Stimulated activated CD4-positive, alpha-beta T cell treated with anti-CD3 and anti-CD28 coated beads, Interleukin-2, amount 100 ng/mL, for 4 hours (primary cell): ENCODE results near the gene SPEM2.
"Not testable (repeated sequence)": the region's sequence is repeated elsewhere in the genome, so short reads cannot be mapped to it uniquely, and the experiment has no call there.

ENCODE experiments used
- DNase-seq: peaks from one replicate; pipeline ENCODE4 v3.0.0-alpha.2; 2020; ENCODE audit warnings: low read depth

SPEM2 gene

DNA sequence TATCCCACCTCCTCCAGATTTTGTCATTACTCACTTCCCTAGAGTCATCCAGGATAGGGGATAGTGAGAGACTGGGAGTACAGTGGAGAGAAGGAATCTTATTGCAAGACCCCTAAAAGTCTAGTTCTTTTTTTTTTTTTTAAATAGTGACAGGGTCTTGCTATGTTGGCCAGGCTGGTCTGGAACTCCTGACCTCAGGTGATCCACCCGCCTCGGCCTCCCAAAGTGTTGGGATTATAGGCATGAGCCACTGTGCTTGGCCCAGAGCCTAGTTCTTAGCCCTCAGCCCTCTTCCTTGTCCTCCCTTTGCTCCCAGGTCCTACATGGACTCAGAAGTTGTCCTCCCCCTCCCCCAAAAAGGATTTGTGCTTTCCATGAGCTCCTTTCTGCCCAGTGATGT lies 16.7 kb downstream of the SPEM2 start:
- no peak for DNase-seq

DNA sequence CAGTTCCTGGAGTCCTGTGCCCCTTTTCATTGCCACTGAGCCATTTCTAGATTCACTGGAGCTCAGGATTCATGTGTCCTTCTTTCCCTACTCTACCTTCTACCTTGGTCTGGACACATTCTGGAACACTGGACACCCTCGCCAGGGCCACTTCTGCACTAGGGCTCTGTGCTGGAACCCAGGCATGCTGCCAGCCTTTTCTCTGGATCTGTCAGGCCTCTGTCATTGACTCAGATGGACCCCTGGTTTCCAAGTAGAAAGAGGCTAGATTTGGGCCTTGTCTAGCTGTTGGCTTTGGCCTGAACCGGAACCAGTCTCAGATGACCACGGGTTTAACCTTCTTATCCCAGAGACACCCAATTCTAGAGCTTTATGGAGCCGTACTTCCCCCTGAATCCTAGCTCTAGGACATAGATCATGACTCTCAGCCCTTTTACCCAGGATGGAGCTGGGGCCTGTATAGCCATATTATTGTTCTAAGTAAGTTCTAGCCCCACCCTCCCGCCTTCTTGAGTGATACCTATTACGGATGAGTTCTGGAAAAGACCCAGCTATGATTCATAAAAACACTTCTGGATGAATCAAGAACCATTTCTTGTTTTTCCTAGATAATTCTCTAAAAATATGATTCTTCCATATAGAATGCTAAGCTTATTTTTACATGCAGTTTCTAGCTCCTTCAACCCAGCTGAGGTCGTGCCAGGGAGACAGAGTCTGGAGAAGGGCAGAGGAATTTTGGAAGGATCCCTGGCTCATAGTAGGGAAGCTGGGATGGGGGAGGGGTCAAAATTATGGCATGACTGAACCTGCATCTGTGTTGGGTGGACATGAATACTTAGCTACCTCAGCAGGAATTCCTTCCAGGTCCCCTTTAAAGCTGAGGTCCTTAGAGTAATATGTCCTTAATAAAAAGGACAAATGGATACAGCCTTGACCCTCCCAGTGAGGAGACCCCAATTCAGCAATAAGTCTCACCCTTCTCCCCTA lies 18.4 kb downstream of the SPEM2 start:
- no peak for DNase-seq

DNA sequence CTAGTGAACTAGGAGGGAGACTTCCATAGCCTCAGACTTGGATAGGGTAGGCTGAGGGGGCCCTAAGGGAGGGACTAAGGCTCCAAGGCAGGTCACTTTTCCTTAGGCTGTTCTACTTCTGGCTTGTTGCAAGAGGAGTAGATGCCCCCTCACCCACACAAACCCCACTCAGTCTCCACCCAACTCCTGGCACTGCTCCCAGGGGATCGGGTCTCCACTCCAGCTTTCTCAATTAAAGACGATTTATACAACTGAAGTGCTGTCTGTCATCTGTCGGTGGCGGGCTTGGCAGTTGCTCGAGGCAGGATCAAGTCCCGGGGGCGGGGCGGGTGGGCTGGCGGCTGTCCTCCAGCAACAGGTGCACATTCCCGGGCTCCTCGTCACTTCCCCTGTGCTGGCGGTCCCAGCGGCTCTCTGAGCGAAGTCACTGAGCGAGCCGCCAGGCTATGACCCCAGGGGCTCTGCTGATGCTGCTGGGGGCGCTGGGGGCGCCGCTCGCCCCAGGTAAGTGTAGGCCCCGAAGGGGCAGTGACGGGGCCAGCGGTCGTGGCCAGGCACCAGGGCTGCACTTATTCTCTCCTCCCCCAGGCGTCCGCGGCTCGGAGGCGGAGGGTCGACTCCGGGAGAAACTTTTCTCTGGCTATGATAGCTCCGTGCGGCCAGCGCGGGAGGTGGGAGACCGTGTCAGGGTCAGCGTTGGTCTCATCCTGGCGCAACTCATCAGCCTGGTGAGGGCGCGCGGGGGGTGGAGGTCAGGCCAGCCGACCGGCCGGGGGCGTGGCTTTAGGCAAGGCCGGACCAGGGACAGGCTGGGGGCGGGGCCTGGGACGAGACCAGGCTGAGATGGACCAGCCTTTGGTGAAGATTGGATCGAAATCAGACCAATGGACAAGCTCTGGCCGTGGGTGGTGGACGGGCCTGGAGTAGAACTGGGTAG lies 19.5 kb downstream of the SPEM2 start, which contains the start of gene CHRNB1:
TSS of gene CHRNB1 (plus strand) at position 380 of the 937 bp plus-strand sequence. CDS start at position 447, 67 bp downstream.
- DNase-seq, result no peak

DNA sequence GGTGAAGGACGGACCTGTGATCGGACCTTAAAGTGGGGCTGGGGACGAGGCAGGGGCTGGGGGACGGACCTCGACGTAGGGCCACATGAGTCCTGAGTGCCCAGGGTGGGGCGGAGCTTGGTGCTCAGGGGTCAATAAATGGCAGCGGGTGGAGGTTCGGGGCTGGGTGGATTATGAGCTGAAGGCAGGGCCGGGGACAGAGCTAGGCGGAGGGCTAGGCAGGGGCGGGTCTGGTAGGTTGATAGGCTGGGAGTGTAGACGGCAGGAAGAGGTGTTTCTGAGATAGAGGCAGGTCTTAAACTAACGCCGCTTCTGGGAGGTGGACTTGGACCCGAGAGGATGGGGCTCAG lies 20.2 kb downstream of the SPEM2 start:
- DNase-seq, result no peak

DNA sequence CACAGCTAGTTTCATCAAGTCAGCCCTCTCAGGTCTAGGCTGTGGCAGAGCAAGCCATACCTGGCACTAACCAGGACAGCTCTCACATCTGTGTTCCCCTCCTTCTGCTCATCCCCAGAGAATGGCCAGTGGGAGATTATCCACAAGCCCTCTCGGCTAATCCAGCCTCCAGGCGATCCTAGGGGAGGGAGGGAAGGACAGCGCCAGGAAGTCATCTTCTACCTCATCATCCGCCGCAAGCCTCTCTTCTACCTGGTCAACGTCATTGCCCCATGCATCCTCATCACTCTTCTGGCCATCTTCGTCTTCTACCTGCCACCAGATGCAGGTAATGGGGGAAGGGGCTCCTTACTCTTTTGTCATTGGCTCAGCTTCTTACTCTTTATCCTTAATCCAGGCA lies 23.0 kb downstream of the SPEM2 start:
- no peak for DNase-seq

DNA sequence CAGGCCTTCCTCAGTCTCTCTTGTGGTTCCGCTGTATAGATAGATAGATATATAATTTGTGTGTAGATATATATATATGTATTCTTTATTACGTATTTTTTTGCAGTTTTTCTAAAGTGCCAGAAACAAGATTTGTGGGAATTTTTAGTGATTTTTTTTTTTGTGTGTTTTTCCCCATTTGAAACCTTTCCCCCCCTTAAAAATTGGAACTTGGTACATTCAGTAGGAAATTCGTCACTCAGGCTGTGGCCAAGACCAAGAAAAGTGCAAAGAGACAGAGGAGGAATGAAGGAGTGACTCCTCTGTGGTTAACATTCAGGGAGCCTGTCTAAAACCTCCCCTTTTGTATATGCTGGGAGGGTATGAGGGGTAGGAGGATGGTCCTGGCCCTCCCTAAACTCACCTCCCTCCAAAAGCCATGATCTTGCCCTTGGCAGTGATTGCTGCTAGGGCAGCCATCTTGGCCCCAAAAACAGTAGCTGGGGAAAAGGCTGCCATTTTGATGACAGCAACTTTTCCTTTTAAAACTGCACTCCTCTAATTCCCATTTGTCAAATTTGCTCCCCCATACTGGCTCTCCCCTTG lies 34.6 kb downstream of the SPEM2 start:
- DNase-seq, result no peak

DNA sequence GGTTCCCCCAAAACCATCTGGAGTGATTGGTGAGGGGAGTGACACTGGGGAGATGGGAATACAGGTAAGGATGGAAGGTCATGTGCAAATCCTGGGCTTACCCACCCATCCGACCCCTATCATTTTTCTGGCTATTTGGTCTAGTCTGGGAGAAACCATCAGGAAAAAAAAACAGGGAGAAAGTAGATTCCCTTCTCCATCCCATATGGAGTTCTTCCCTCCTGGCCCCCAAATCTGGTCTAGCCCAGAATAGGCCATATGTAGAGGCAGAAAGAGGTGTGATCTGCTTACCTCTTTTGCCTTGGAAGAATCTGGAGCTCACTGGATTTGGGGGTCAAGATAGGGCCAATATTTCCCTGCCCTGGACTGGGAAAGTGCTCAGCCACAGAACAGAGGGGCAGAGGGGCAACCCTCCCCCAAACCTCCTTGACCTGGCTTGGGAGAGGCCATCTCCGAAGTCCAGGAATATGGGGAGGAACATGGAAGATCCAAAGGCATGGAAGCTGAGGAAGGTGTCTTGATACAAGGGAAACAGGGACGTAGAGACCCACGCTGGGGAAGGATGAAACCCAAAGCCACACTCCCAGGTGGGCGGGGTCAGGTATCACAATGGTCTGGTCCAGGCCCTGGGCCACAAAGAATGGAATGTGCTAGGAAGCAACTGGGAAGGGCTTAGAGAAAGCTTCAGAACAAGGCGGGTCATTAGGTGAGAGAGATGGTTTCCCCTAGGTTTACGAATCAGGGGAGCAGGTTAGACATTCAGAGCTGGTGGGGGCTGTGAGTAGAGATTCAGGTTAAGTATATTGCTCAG lies 35.6 kb downstream of the SPEM2 start:
- DNase-seq, result no peak

DNA sequence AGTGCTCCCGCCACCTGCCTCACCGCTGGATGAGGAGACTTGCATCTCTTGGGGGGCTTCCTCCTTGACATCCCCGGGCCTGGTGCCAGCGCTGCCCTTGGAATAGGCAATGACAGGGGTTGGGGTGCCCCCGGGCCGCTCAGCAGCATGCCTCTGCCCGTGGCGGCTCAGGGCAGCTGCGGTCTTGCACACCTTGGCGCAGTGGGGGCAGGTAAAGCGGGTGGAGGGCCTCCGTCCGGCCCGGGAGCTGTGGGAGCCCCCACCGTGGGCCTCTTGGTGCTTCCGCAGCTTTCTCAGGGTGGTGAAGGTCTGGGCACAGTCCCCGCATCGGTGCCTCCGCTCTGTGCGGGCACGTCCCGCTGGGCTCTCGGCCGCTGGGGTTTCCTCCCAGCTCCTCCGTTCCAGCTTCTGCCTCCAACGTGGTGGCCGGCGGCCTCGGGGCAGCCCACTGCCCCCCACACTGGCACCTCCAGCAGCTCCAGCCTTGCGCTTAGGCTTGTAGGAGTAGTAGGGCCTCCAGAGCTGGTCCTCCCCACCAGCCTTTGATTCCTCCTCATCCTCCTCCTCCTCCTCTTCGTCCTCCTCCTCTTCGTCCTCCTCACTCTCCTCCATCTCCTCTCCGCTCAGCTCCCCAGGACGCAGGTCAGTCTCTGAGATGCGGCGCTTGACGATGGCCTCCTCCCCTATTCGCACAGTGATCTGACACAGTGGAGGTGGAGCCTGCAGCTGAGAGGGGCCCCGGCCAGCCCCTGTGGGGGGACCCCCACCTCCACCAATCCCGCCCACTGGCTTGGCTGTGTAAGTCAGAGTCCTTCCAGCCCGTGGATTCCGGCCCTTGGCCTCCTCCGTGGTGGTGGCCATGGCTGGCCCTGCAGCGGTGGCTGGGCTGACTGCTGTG lies 37.3 kb downstream of the SPEM2 start:
- no peak for DNase-seq

DNA sequence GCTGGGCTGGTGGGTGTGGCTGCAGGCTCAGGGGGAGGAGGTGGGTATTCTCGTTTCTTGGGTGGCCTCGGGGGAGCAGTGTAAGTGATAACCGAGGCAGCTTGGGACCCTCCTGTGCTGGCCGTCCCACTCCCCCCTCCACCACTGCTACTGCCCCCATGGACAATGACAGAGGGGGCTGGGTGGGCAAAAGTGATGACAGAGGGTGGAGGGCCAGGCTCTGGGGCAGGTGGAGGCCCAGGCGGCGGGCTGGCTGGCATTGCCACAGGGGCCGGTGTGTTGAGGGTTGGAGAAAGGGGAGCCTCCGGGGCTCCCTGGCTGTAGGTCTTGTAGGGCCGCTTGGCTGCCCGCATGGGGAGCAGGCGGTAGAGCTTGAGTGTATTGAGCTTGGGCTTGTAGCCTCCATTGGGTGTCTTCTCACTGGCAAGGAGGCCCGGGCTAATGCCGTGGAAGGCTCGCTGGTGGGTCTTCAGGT lies 38.0 kb downstream of the SPEM2 start:
- no peak for DNase-seq

DNA sequence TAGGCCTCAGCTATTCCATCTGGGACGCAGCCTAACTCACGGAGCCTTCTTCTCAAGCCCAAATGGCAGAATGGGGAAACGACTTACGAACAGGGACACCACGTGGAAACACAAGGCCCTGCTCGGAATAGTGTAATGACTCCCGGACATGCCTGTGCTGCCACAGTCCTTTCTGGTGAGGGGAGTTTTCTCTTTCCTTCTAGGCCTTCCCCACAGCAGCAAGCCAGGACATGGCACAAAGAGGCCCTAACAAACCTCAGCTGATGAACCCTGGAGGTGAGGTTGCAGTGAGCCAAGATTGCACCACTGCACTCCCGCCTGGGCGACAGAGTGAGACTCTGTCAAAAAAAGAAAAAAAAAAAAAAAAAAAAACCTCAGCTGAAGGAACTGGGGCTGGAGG lies 38.7 kb downstream of the SPEM2 start:
- no peak for DNase-seq

DNA sequence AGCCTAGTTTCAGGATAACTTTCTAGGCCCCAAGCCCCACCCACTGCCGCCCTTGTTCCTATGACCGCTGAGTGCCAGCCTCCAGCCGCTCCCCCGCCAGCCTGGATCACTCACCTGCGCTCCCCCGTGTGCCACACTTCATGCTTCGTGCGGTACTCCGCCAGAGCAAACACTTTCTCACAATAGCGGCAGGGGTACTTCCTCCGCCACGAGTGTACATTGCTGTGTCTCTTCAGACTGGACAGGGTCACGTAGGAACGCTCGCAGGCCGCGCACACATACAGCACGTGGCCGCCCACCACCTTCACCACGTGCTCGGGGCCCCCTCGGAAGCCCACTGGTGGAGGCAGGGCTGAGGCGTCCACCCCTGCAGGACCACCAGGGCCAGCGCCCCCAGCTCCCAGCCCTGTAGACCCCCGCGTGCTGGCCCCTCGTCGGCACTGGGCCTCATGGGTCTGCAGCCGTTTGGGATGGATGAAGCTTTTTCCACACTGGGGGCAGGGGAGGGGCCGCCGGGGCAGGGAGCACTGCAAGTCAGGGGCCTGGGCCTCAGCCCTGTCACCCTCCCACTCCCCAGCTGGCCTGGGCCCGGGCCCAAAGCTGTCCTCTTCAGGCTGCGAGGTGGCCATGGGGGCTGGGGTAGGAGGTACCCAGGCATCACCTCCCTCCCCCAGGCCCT lies 40.3 kb downstream of the SPEM2 start:
- no peak for DNase-seq

DNA sequence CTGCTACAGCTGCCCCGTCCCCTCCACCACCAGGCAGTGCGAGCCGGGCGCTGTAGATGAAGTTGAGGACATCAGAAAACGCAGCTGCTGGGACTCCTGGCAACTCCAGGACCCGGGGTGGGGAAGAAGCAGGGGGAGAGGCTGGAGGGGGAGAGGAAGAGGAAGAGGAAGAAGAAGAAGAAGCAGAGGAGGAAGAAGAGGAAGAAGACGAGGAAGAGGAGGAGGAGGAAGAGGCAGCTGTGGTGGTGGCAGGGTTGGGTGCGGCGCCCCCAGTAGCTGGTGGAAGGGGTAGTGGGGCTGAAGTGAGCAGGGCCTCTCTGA lies 40.9 kb downstream of the SPEM2 start:
- no peak for DNase-seq

DNA sequence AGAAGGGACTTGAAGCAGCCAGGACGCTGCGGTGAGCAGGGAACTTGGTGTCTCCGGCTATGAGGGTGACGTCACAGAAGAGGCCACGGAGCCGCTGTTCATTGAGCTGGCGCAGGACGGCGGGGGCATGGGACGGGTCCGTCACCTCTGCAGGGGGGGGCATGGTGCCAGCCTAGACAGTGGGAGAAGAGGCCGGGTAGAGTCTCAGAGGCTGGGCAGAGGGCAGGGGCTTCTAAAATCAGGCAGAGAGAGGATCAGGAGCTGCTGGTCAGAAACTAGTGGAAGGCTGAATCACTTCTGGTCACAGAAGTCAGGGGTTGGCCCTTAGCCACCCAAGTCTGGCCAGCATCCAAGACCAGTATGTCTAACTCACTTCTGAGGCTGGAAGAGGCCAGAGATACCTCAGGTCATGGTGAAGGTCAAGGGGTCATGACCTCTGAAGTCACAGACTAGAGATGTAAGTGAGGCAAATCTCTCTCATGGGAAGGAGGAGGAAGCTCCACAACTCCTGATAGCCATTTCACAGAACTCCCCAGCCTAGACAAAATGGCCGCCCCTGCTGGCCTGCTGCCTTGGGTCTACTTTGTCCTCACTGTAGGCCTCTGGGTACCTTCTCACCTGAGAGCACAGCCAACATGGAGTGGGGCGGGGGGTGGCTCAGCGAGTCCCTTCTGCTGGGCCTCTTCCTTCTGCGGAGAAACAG lies 41.4 kb downstream of the SPEM2 start:
- DNase-seq, result no peak

DNA sequence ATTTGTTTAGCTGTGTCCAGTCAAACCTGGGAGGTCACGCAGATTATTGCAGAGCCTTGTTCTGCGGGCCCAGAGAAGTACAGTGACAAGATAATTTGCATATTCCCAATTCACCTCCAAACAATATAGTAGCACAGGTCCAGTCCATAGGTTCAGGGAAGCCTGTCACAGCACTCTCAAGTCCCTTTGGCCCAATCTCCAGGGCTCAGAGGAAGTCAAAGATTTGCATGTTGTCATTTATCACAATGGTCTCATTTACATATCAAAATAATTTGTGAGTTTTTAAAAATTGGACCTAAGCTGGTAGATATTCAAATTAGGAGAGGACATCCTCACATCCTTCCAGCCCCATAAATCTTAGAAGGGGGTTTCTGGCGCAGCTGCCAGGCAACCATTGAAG lies 42.1 kb downstream of the SPEM2 start:
- no peak for DNase-seq

DNA sequence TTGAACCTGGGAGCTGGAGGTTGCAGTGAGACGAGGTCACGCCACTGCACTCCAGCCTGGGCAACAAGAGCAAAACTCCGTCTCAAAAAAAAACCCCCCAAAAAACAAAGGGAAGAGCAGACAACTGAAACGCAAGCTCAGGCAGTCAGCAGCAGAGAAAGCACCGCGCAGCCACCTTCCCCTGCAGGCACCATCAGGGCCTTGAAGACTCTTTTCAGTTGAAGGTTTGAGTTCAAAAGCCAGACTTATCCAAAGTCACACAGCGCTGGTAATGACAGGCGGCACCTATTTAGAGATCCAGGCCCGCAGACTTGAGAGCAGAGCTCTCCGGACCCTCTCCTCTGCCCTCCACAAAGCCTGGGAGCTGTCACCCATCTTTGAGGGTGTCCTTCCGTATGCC lies 42.9 kb downstream of the SPEM2 start:
- DNase-seq, result no peak

DNA sequence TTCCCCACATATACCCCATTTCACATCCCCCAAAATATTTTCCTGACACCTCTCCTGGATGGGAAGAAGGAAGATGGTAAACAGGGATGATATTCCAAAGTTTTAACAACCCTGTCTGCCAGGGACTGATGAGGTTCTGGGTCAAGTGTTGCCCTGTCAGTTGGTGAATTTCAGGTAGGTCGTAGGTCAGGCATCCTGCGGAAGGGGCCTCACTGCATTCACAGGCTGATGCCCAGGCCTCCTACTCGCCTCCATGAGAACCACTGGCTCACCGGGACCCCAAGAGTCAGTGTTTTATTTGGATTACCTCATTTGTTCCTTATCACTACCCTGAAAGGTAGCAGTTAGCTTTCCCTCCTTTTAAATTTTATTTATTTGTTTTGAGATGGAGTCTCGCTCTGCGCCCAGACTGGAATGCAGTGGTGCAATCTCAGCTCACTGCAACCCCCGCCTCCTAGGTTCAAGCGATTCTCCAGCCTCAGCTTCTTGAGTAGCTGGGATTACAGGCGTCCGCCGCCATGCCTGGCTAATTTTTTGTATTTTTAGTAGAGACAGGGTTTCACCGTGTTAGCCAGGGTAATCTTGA lies 43.5 kb downstream of the SPEM2 start:
- no peak for DNase-seq

DNA sequence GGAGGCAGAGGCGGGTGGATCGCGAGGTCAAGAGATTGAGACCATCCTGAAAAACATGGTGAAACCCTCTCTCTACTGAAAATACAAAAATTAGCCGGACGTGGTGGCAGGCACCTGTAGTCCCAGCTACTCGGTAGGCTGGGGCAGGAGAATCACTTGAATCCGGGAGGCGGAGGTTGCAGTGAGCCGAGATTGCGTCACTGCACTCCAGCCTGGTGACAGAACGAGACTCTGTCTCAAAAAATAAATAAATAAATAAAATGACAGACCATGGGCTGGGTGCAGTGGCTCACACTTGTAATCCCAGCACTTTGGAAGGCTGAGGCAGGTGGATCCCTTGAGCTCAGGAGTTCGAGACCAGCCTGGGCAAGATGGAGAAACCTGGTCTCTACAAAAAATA lies 44.4 kb downstream of the SPEM2 start:
- DNase-seq, result not testable (repeated sequence)

DNA sequence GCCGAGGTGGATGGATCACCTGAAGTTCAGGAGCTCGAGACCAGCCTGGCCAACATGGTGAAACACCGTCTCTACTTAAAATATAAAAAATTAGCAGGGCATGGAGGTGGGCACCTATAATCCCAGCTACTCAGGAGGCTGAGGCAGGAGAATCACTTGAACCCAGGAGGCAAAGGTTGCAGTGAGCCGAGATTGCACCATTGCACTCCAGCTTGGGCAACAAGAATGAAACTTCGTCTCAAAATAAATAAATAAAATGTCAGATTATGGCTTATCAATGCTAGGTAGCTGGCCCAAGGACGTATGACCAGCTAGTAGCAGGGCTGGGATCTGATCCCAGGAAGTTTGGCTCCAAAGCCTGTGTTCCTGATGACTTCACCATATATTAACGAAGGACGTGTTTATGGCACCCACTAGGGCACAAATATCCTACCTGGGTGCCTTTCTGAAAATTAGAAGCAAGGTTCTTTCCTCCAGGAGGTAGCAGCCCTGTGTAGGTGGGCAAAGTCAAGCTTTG lies 45.1 kb downstream of the SPEM2 start:
- DNase-seq, result not testable (repeated sequence)

DNA sequence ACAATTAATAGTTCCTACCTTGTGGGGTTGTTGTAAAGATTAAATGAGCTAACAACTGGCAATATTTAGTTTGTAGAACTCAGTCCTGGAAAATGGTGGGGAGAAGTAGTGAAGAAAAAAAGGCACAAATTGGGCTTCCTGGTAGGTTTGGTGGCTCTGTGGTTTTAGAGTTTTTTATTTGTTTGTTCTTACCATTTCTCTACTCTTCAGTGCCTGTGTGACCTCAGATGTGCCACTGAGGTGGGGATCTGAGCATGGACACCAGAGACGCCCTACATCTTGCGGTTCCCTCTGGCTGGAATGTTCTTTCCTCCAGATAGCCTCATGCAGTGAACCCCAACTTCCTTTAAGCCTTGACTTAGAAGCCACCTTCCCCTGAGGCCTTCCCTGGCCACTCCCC lies 46.3 kb downstream of the SPEM2 start:
- no peak for DNase-seq
